NCI-H774 (cell line): ENCODE data around the gene SPON1.

Source experiments
- DNase-seq: peaks from one replicate; lab custom pipeline; 2025; lab: John Stamatoyannopoulos, UW

The SPON1 gene

DNA sequence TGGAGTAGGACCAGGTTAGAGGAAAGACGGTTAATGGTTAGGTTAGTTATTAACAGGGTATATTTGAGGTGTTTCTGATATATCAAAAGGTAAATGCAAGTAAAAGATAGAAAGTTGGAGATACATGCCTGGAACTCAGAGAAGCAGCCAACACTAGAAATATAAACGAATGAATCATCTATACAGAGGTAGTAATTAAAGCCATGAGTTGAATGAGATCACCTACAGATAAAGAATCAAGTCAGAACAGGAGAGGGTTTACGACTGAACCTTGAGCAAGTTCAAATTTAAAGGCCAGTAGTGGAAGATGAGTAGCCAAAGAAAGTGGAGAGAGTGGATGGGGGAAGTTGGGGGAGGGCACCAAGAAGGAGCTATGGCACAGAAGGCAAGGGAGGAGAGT lies 73.9 kb downstream of the SPON1 start:
- DNase-seq, result no peak

GRCh38 chr11:14041040-14041439 lies 78.5 kb downstream of the SPON1 start:
- DNase-seq, result no peak

DNA sequence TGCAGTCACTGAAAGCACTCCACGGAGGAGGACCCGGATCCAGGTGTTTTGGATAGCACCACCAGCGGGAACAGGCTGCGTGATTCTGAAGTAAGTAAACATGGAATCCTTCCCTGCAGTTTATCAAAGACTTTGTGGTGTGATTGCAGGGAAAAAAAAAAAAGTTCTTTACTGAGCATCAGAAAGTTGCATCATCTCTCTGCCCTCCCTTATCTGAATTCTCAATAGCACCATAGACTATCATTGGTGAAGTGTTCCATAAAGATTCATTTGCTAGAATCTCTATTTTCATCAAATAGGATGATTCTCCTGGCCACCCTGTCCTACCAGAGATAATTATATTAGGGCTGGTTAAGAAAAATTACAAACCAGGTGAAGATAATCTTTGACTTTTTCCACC lies 79.0 kb downstream of the SPON1 start:
- DNase-seq, result no peak

DNA sequence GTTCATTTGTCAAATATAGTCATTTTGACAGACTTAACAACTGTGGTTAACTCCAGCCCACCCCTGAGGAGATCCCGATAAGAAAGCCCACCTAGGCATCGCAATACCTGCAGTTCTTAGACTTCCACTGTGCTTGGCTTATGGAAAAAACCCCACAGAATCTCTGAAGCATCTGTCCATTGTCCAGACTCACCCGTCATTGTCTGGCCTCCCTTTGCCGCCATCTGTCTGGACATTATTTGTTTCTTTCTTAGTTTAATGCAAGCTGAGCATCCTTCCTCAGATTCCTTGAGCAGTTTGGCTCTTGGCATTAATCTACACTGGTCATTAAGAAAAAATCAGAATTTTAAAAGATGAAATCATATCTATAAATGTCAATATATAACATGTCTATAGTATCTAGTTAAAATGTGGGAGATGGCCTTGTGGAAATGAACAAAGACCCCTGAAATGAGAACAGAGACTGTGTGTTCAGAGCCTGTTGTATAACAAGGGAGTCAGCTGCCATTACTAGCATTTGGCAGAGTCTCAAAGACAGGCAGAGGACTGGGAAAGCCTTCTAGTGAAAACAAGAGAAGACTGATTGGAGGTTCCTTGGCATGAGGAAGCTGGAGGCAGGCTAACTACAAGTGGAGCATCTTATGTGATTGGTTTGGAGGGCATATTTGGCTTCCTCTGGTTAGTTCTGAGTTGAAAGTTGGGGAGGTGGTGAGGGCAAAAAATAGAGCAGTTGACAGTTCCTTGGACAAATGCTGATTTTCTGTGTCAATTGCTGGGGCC lies 80.4 kb downstream of the SPON1 start:
- no peak for DNase-seq

GRCh38 chr11:14044916-14045315 lies 82.4 kb downstream of the SPON1 start:
- no peak for DNase-seq

DNA sequence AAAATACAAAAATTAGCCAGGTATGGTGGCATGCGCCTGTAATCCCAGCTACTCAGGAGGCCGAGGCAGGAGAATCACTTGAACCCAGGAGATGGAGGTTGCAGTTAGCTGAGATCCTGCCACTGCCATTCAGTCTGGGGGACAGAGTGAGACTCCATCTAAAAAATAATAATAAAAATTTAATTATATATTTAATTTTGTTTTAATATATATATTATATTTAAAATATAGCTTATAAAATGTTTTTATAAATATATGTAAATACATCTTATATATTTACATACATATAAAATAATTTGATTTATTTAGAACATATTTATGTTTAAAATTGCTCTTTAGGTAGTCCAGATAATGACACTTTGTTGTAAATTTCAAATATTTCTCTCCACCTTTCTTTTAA lies 82.9 kb downstream of the SPON1 start:
- no peak for DNase-seq

DNA sequence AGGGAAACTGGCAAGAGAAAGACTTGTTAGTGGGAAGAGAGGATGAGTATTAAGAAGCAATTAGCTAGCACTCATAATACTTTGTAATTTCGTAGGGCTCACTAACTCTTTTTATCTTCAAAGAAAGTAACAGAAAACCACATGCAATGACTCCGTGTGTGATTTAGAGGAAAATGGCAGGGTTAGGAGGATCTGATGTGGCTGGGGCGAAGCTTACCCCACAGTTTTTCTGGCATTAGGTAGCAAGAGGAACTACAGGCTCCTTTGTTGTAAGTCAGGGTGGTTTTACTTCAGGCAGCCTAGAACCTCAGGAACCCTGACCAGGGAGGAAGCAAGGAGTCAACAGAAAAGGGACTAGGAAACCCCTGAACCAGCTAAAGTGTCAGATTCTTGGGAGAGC lies 89.7 kb downstream of the SPON1 start:
- DNase-seq, result no peak

- DNase-seq, result no peak
Observed at GRCh38 chr11:14054116-14055107, 91.9 kb downstream of the SPON1 start.

DNA sequence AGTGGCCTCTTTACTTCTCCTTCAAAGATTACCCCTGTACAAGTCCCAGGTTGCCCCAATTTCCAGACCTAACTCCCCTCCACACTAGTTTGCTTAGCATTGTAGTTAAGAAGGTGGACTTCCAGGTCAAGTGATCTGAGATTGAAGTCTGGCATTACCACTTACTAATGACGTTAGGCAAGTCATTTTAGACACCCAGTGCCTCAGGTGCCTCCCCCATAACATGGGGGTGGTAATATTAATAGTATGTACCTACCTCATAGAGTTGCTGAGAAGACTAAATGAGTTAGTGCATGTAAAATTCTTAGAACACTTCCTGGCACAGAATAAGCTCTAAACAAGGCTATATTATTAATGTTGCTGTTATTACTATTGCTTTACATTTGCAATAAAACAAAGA lies 93.4 kb downstream of the SPON1 start:
- no peak for DNase-seq

- DNase-seq, result no peak
Observed at GRCh38 chr11:14058061-14058460, 95.5 kb downstream of the SPON1 start.

DNA sequence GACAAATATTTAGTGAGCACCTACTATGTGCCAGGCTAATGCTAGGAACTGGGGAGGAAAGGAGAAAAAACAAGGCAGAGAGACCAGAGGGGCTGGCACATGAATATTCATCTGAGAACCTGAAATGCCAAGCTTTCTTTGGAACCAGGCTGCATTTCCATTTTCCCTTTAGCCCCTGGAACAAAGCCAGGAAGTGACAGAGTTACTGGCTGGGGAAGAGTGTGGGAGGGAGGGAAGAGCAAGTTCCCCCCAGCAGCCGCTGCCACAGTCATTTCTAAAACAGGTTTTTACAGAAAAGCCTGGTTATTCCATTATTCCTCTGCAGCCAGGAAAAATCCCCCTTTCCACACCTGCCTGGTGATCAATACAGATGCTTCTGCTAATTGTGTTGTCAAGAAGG lies 97.0 kb downstream of the SPON1 start:
- DNase-seq, result no peak

GRCh38 chr11:14061721-14062120 lies 99.2 kb downstream of the SPON1 start:
- no peak for DNase-seq

DNA sequence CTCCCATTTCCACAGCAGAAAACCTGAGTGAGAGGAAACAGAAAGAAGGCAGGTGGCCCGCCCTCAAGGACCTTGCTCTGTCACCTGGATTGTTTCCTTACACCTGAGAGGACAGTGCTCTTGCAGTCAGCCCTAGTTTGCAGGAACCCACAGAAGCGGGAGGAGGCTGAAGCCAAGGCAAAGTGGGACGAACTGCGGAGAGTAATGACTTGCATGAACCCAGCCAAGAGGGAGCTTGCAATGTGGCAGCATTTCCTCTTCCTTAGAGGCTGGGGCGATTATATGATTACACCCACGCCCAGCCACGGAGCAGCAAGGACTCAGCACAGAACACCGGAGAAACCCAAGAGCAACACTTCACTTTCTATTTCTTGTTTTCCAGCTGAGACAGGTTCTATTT lies 102.6 kb downstream of the SPON1 start:
- DNase-seq, result no peak

DNA sequence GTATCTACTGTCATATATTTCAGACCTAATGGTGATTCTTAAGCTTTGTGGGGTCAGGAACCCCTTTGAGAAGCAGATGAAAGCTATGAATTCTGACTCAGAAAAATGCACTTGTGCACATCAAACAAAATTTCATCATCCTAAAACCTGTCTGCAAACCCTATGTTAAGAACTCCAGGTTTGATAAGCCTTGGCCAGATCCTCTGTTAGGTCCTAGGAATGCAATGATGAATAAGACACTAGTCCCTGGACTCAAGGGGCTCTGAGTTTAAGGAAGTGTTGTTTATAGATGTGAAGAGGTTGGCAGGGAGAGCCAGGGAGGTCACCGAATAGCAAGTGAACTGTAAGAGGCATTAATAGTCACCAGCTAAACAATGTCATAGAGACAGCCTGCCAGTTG lies 103.2 kb downstream of the SPON1 start:
- DNase-seq, result no peak

DNA sequence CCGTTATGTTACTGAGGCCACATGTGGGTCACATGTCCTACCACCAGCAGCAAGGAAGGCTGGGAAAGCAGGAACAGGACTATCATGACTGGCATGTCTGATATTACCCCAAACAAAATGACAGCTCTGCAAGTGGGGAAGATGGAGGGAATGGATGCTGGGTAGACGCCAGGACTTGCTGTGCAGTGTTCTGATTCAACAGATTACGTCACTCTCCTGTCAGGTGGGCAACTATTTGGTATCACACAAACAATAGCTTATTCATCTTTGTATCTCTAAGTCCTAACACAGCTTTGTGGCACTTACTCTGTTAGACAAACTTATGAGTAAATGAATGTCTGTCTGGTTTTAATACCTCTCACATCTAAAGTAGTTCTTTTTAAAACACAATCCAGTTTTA lies 105.2 kb downstream of the SPON1 start:
- DNase-seq, result no peak

DNA sequence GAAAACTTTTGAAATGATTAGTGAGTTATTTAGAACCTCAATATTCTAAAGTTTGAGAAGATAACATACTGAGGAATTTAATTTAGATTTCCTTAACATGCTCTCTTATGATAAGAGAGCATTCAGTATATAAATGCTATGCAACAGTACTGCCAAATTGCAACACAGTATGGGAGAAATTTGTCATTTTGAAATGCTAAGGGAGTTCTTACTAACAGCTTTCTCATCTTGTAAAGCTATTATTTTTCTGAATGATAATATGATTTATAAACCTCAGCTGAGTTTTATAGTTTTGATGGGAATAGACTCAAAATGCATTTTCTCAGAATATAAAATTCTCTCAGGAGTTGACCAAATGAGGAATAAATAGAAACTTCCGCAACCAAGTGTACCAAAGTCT lies 108.4 kb downstream of the SPON1 start:
- no peak for DNase-seq

GRCh38 chr11:14073849-14074476 lies 111.4 kb downstream of the SPON1 start:
- DNase-seq, result no peak

DNA sequence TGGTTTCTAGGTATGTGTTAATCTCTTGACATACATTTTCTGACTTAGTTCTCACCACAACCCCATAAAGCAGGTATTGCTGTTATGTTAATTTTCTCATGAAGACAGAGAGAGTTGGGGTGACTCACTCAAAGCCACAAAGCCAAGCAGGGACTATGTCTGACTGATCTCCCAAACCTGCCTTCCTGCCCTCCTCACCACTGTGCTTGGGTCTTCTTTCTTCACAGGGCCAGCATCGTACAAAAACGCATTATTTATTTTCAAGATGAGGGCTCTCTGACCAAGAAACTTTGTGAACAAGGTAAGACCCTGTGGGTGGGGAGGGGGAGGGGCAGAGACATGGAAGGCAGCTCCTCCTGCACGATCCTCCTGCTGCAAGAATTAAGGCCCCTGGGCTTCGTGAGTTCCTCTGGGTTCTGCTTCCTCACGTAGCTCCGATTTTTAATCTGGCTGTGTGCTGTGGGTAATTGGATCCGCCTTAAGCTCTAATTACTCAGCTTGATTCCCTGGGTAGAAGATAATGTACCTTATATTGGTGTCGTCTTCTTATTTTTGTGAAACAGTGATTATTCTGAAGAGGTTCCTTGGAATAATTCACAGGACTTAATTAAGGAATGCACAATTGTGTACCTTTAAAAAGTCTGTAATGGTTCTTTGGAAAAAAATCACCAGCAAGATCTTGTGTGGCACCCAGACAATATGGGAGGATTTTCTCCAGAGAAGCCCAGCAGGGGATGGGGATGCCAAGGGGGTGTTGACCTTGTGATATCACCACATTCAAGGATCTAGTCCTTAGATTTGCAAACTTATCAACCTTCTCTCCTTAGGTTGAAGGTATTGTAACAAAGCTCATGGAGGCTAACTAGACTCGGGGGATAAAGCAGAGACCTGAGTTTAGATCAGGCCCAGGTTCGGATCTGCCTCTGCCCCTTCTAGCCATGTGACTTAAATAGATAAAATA lies 112.9 kb downstream of the SPON1 start:
- no peak for DNase-seq

- DNase-seq, result no peak
Observed at GRCh38 chr11:14079011-14079410, 116.5 kb downstream of the SPON1 start.

DNA sequence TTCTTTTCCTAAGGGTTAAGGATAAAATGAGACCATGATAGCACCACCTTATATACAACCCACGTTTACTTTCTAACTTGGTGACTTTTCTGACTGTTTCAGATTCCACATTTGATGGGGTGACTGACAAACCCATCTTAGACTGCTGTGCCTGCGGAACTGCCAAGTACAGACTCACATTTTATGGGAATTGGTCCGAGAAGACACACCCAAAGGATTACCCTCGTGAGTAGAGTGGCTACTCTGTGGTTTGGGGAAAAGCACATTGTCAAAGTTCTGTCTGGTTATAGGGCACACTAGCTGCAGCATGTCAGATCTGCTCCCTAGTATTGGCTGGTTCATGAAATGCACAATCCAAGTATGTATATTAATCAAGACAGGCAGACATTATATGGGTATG lies 117.3 kb downstream of the SPON1 start:
- no peak for DNase-seq

GRCh38 chr11:14081581-14082231 lies 119.2 kb downstream of the SPON1 start:
- no peak for DNase-seq
